K562 (cell line): ENCODE results near the gene MBD3. TPM values are rescaled to one million over a fixed set of nuclear protein-coding genes. Genes with fewer than 3 reads are reported as not detected.
A peak's percentile ranks its signal among the peaks of the same experiment; 100 is the strongest.

Experiments used
- ATAC-seq: fragments of 200-7000 bp; cut with Tn5 transposase; 3 replicates; pipeline ENCODE4 v1.9.1; 2020; ENCODE audit warnings: moderate library complexity
- BruUV-seq: library from RNA; stranded (reverse); fragments of 400-500 nt; replicated peaks from 2 replicates; lab custom pipeline; 2021; lab: Mats Ljungman, UMichigan
- CTCF ChIA-PET: fragments of 300-600 bp; formaldehyde crosslinking; extraction: SDS; loops from one replicate; lab custom pipeline; 2021; ENCODE audit warnings: low intra/inter-chr PET ratio; lab: Yijun Ruan, JAX
- POLR2A ChIA-PET: fragments of 300-600, 350-650 bp; sonication (Branson Sonifier 250); formaldehyde crosslinking; extraction: SDS; loops from one replicate; lab custom pipeline; 2021; ENCODE audit warnings: antibody characterized with exemption, inconsistent platforms; lab: Yijun Ruan, JAX
- DNase-seq, 4 experiments: peaks; one replicate each; pipeline versions ENCODE4 v3.0.0 to v3.0.0-alpha.2; 2011 to 2018; ENCODE audit warnings: low spot score in 3 of 4, mixed read lengths in 3 of 4; ENCODE audit errors: extremely low read depth in 1 of 4
- FAIRE-seq: peaks from 2 replicates; lab custom pipeline; 2011; peaks lifted over from hg19 to GRCh38; lab: Jason Lieb, UNC
- H2AFZ ChIP-seq: 2 replicates; pipeline ENCODE4 v1.6.0; 2011; ENCODE audit warnings: low read depth, low read length, control low read depth, inconsistent platforms
- H3K27ac ChIP-seq: fragments of 200-600 bp; 3 replicates; pipeline ENCODE4 v1.8.0; 2011; ENCODE audit warnings: low read depth, mild to moderate bottlenecking, control low read depth, inconsistent platforms, low read length, moderate library complexity, mixed read lengths; ENCODE audit errors: extremely low read depth
- H3K27me3 ChIP-seq, 2 experiments: fragments of 300-600 bp in 1 of 2; 2 replicates in 1 of 2; 3 replicates in 1 of 2; pipeline versions ENCODE4 v1.6.0 to v1.8.0; 2011; ENCODE audit warnings: inconsistent platforms in 2 of 2, low read length in 2 of 2, mild to moderate bottlenecking in 1 of 2, mixed read lengths in 1 of 2, moderate library complexity in 1 of 2; ENCODE audit not compliant: control insufficient read depth in 2 of 2, insufficient read depth in 2 of 2
- H3K36me3 ChIP-seq: fragments of 300-600 bp; 3 replicates; pipeline ENCODE4 v1.8.0; 2011; ENCODE audit warnings: mild to moderate bottlenecking, low read length, inconsistent platforms; ENCODE audit not compliant: control insufficient read depth, insufficient read depth
- H3K4me1 ChIP-seq, 2 experiments: fragments of 200-600 bp in 1 of 2; replicated peaks in 1 of 2; 2 replicates in 1 of 2; 3 replicates in 1 of 2; pipeline versions ENCODE4 v1.5.1 to v1.8.0; 2011; ENCODE audit warnings: inconsistent platforms in 2 of 2, low read length in 2 of 2, mild to moderate bottlenecking in 1 of 2, mixed read lengths in 1 of 2, moderate library complexity in 1 of 2; ENCODE audit not compliant: control insufficient read depth in 2 of 2, insufficient read depth in 2 of 2
- H3K4me2 ChIP-seq: 2 replicates; pipeline ENCODE4 v1.6.1; 2011; ENCODE audit warnings: low read length, control low read depth, inconsistent platforms, mixed read lengths; ENCODE audit not compliant: insufficient read depth
- H3K4me3 ChIP-seq: fragments of 200-600 bp; sonication (generic), shearing (Covaris generic); 2 replicates; pipeline ENCODE4 v1.5.1; 2016; ENCODE audit warnings: control low read depth, inconsistent platforms
- H3K79me2 ChIP-seq: fragments of 200-600 bp; 3 replicates; pipeline ENCODE4 v1.8.0; 2011; ENCODE audit warnings: low read length, inconsistent platforms; ENCODE audit not compliant: control insufficient read depth, insufficient read depth
- H3K9ac ChIP-seq, 2 experiments: 2 replicates each; pipeline versions ENCODE4 v1.6.0 to v1.6.1; 2011; ENCODE audit warnings: low read depth in 2 of 2, low read length in 2 of 2, control low read depth in 1 of 2, inconsistent platforms in 1 of 2, mild to moderate bottlenecking in 1 of 2, mixed read lengths in 1 of 2; ENCODE audit not compliant: insufficient read depth in 1 of 2
- H3K9me1 ChIP-seq: one replicate; pipeline ENCODE4 v1.6.0; 2011; ENCODE audit warnings: inconsistent platforms, mild to moderate bottlenecking, low read length, moderate library complexity; ENCODE audit not compliant: control insufficient read depth, insufficient read depth
- H3K9me3 ChIP-seq: replicated peaks from 2 replicates; pipeline ENCODE4 v1.5.1; 2011; ENCODE audit warnings: low read depth, low read length, inconsistent platforms; ENCODE audit not compliant: control insufficient read depth, insufficient read depth
- H4K20me1 ChIP-seq: replicated peaks from 2 replicates; pipeline ENCODE4 v1.6.1; 2011; ENCODE audit warnings: low read length, inconsistent platforms, mixed read lengths; ENCODE audit not compliant: control insufficient read depth, insufficient read depth
- BRD4 ChIP-seq: fragments of 200-600 bp; sonication (generic); IDR thresholded peaks from 2 replicates; pipeline ENCODE4 v1.6.1; 2017; ENCODE audit warnings: inconsistent platforms
- EGR1 ChIP-seq: fragments of 450-650 bp; conservative IDR thresholded peaks from 2 replicates; pipeline ENCODE4 v1.6.1; 2017; ENCODE audit warnings: mild to moderate bottlenecking
- EHMT2 ChIP-seq: fragments of 450-650 bp; IDR thresholded peaks from 2 replicates; pipeline ENCODE4 v1.6.1; 2018; ENCODE audit warnings: antibody characterized with exemption
- HDAC1 ChIP-seq, 2 experiments: fragments of 450-650 bp; IDR thresholded peaks; 2 replicates each; pipeline ENCODE4 v1.6.1; 2016 to 2017; ENCODE audit warnings: inconsistent platforms in 1 of 2, mild to moderate bottlenecking in 1 of 2, moderate library complexity in 1 of 2
- HNRNPH1 ChIP-seq: fragments of 200-400 bp; formaldehyde crosslinking; optimal IDR thresholded peaks from 2 replicates; pipeline ENCODE3; 2017; ENCODE audit warnings: low read depth, mild to moderate bottlenecking, low read length, moderate library complexity
- KAT2B ChIP-seq: IDR thresholded peaks from one replicate; pipeline ENCODE4 v1.6.1; 2012; ENCODE audit warnings: low read depth, mild to moderate bottlenecking, control low read depth, inconsistent platforms, low read length, moderate library complexity
- KDM1A ChIP-seq, 2 experiments: fragments of 450-650 bp; IDR thresholded peaks; 2 replicates each; pipeline ENCODE4 v1.6.1; 2016; ENCODE audit warnings: mild to moderate bottlenecking in 2 of 2
- MCM7 ChIP-seq, 2 experiments: fragments of 450-650 bp; IDR thresholded peaks; 2 replicates each; pipeline ENCODE4 v1.6.1; 2016 to 2018
- ZNF408 ChIP-seq: fragments of 250-450 bp; sonication (Bioruptor Pico); IDR thresholded peaks from 2 replicates; pipeline ENCODE4 v1.4.0; 2020; ENCODE audit warnings: low read depth, mild to moderate bottlenecking, moderate library complexity
- WGBS: fragments of 100-300 bp; shearing (Covaris generic); methylation state at CpG from one replicate; pipeline ENCODE4 v1.1.6; 2016; ENCODE audit warnings: low coverage, mixed read lengths; ENCODE audit not compliant: insufficient coverage; ENCODE audit errors: missing lambda C conversion rate; 5-methylcytosine and 5-hydroxymethylcytosine counted together
- in situ Hi-C: fragments of 300-500 bp; cut with MboI; formaldehyde crosslinking; loops from 4 replicates; pipeline ENCODE4 v1.15.0; 2018; ENCODE audit warnings: inconsistent platforms, mixed read lengths
- intact Hi-C: fragments of 100-400 bp; cut with micrococcal nuclease; formaldehyde crosslinking; loops from 2 replicates; pipeline ENCODE4 v1.14.2; 2022
- polyA plus RNA-seq, 8 experiments: library from polyadenylated mRNA; depleted of rRNA in 4 of 8; stranded (reverse) in 5 of 8; unstranded in 3 of 8; fragments of >200 nt; fragmentation: Nextera tagmentation in 2 of 8; fragmentation: Illumina TruSeq in 1 of 8; extraction: Ambion mirVana in 2 of 8; extraction: Trizol in 1 of 8; gene quantifications; 2 replicates each; pipeline versions ENCODE4 v1.2.1 to v1.2.3, GENCODE V29; 2011 to 2014; ENCODE audit warnings: inconsistent platforms in 1 of 8, missing spikeins in 1 of 8
- total RNA-seq, 7 experiments: library from RNA; depleted of rRNA in 6 of 7; stranded (reverse); fragments of >200 nt in 6 of 7; fragmentation: Illumina TruSeq in 2 of 7; extraction: Trizol in 2 of 7; gene quantifications; 2 replicates each; pipeline versions ENCODE4 v1.2.1 to v1.2.3, GENCODE V29; 2011 to 2021; ENCODE audit warnings: low replicate concordance in 1 of 7
- TF ChIP-seq, protein P1 (sequence below): fragments of 450-650 bp; conservative IDR thresholded peaks from 2 replicates; pipeline ENCODE4 v1.6.1; 2016; ENCODE audit warnings: missing genetic modification characterization, low read depth, mild to moderate bottlenecking, control low read depth, missing compliant biosample characterization
- TF ChIP-seq, protein P2 (sequence below): fragments of 250-450 bp; sonication (Bioruptor Pico); IDR thresholded peaks from 2 replicates; pipeline ENCODE4 v1.4.0; 2020; ENCODE audit warnings: mild to moderate bottlenecking, moderate library complexity, borderline replicate concordance

MBD3 gene
- total and polyA plus RNA-seq, 9 of the 15 experiments (the other 6 are each of a cell fraction or from before 2014, with no cell fraction given): 0.24 to 137 (median 30.9) TPM

DNA sequence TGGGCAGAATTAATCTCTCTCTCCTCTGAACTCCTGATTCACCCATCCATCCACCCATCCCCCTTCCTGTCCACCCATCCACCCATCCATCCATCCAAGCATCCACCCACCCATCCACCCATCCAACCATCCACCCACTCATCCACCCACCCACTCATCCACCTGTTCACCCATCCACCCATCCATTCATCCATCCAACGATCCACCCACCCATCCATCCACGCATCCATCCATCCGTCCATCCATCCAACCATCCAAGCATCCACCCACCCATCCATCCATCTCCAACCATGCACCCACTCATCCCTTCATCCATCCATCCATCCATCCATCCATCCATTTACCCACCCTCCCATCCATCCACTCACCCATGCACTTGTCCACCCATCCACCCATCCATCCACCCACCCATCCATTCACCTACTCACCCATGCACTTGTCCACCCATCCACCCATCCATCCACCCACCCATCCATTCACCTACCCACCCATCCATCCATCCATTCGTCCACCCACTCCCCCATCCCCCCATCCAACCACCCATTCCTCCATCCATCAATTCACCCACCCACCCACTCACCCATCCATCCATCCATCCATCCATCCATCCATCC, 43.2 kb downstream of the MBD3 start:
- H3K9ac ChIP-seq: no peak overlapping the region
- ATAC-seq (no peak), DNase-seq (no peak), FAIRE-seq (no peak)
- 10% methylated on average over 3 of the region's 4 CpGs for WGBS
- H3K4me3 ChIP-seq: no peak overlapping the region
- H3K4me1 ChIP-seq: peaks cover 3 to 31% of the 10 kb centered on the region in 2 experiments; a peak in 3 of 5 replicates
- no peak overlapping the region for H2AFZ ChIP-seq
- no peak overlapping the region for H3K27ac ChIP-seq
- no peaks in the 10 kb centered on the region for H3K9me3 ChIP-seq
- no peak overlapping the region for H3K4me2 ChIP-seq
- no peaks in the 10 kb centered on the region for H4K20me1 ChIP-seq
- ChIA-PET POLR2A (no interaction called here), CTCF (no interaction called here)
- intact Hi-C loops: loop anchor here (10.0 kb wide), 2 partner anchors 55 to 215 kb away; partner anchors contain the start of gene UQCR11
- no peaks in the 10 kb centered on the region for H3K36me3 ChIP-seq
- no TSS peak for BruUV-seq
- H3K9me1 ChIP-seq: no peaks in the 10 kb centered on the region
- no peaks in the 10 kb centered on the region for H3K79me2 ChIP-seq
- TF ChIP-seq HDAC1 (IDR thresholded peaks at IDR 0.05): peak in 1 of 2 experiments; percentile 39; a peak in 1 of 4 replicates
- TF ChIP-seq EHMT2: peak; percentile 71
- no peak for TF ChIP-seq HNRNPH1
- TF ChIP-seq, protein P1, sequence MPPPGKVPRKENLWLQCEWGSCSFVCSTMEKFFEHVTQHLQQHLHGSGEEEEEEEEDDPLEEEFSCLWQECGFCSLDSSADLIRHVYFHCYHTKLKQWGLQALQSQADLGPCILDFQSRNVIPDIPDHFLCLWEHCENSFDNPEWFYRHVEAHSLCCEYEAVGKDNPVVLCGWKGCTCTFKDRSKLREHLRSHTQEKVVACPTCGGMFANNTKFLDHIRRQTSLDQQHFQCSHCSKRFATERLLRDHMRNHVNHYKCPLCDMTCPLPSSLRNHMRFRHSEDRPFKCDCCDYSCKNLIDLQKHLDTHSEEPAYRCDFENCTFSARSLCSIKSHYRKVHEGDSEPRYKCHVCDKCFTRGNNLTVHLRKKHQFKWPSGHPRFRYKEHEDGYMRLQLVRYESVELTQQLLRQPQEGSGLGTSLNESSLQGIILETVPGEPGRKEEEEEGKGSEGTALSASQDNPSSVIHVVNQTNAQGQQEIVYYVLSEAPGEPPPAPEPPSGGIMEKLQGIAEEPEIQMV (tag): no peak
- no peak for TF ChIP-seq MCM7 (IDR thresholded peaks at IDR 0.05)
- no peak for TF ChIP-seq KAT2B
- TF ChIP-seq KDM1A (IDR thresholded peaks at IDR 0.05): peak; percentile 38 to 55; a peak in 2 of 4 replicates
- peak; percentile 80 for TF ChIP-seq EGR1
- TF ChIP-seq, protein P2, sequence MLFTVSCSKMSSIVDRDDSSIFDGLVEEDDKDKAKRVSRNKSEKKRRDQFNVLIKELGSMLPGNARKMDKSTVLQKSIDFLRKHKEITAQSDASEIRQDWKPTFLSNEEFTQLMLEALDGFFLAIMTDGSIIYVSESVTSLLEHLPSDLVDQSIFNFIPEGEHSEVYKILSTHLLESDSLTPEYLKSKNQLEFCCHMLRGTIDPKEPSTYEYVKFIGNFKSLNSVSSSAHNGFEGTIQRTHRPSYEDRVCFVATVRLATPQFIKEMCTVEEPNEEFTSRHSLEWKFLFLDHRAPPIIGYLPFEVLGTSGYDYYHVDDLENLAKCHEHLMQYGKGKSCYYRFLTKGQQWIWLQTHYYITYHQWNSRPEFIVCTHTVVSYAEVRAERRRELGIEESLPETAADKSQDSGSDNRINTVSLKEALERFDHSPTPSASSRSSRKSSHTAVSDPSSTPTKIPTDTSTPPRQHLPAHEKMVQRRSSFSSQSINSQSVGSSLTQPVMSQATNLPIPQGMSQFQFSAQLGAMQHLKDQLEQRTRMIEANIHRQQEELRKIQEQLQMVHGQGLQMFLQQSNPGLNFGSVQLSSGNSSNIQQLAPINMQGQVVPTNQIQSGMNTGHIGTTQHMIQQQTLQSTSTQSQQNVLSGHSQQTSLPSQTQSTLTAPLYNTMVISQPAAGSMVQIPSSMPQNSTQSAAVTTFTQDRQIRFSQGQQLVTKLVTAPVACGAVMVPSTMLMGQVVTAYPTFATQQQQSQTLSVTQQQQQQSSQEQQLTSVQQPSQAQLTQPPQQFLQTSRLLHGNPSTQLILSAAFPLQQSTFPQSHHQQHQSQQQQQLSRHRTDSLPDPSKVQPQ (CRISPR knock-in tag): no peak
- no peak for TF ChIP-seq BRD4
- TF ChIP-seq ZNF408 (CRISPR knock-in tag): no peak
- in situ Hi-C loops: loop anchor here (5.0 to 10.0 kb wide), 2 partner anchors 108 to 215 kb away; no protein-coding TSS in a partner anchor
- H3K27me3 ChIP-seq: no peaks in the 10 kb centered on the region; a peak in 1 of 5 replicates
